ENCODE results near the gene WDPCP. TPM values are rescaled to one million over a fixed set of nuclear protein-coding genes. Genes with fewer than 3 reads are reported as not detected.
"Not testable (repeated sequence)": the region's sequence is repeated elsewhere in the genome, so short reads cannot be mapped to it uniquely, and the experiment has no call there.

WDPCP gene
- total RNA-seq, 1 donor from 2014 or later, result 14.1 TPM

GRCh38 chr2:63092857-63093256 is 495.4 kb downstream of the WDPCP start:
- Mint-ChIP-seq H3K36me3 (ENCODE audit: insufficient read depth) (no peaks in the 10 kb centered on the region), H3K4me3 (ENCODE audit: low read depth) (no peak overlapping the region), H3K27me3 (no peaks in the 10 kb centered on the region), H3K27ac (no peak overlapping the region), H3K4me1 (ENCODE audit: low read depth) (no peaks in the 10 kb centered on the region), H3K9me3 (ENCODE audit: low read depth) (no peaks in the 10 kb centered on the region)
- TF ChIP-seq CTCF (IDR thresholded peaks at IDR 0.05; ENCODE audit: unreplicated experiment), result no peak
- no peak for DNase-seq (ENCODE audit: low spot score, unreplicated experiment)

GRCh38 chr2:63092401-63092800 is 495.9 kb downstream of the WDPCP start:
- H3K36me3 Mint-ChIP-seq (ENCODE audit: insufficient read depth), result no peaks in the 10 kb centered on the region
- H3K4me3 Mint-ChIP-seq (ENCODE audit: low read depth), result no peak overlapping the region
- H3K4me1 Mint-ChIP-seq (ENCODE audit: low read depth), result no peaks in the 10 kb centered on the region
- no peak for DNase-seq (ENCODE audit: low spot score, unreplicated experiment)
- TF ChIP-seq CTCF (IDR thresholded peaks at IDR 0.05; ENCODE audit: unreplicated experiment), result no peak
- H3K27ac Mint-ChIP-seq, result no peak overlapping the region
- no peaks in the 10 kb centered on the region for H3K27me3 Mint-ChIP-seq
- H3K9me3 Mint-ChIP-seq (ENCODE audit: low read depth), result no peaks in the 10 kb centered on the region

- H3K36me3 Mint-ChIP-seq (ENCODE audit: insufficient read depth), result no peaks in the 10 kb centered on the region
- no peak for DNase-seq (ENCODE audit: low spot score, unreplicated experiment)
- H3K4me3 Mint-ChIP-seq (ENCODE audit: low read depth), result no peak overlapping the region
- peaks cover 5% of the 10 kb centered on the region for H3K9me3 Mint-ChIP-seq (ENCODE audit: low read depth)
- no peak overlapping the region for H3K27ac Mint-ChIP-seq
- peaks cover 2% of the 10 kb centered on the region for H3K4me1 Mint-ChIP-seq (ENCODE audit: low read depth)
- no peaks in the 10 kb centered on the region for H3K27me3 Mint-ChIP-seq
- TF ChIP-seq CTCF (IDR thresholded peaks at IDR 0.05; ENCODE audit: unreplicated experiment), result no peak
Observed at GRCh38 chr2:63086687-63087086, 501.6 kb downstream of the WDPCP start.

- Mint-ChIP-seq H3K27ac (no peak overlapping the region), H3K9me3 (ENCODE audit: low read depth) (peaks cover 5% of the 10 kb centered on the region), H3K36me3 (ENCODE audit: insufficient read depth) (no peaks in the 10 kb centered on the region), H3K4me3 (ENCODE audit: low read depth) (no peak overlapping the region), H3K4me1 (ENCODE audit: low read depth) (peaks cover 2% of the 10 kb centered on the region), H3K27me3 (no peaks in the 10 kb centered on the region)
- DNase-seq (ENCODE audit: low spot score, unreplicated experiment), result no peak
- no peak for TF ChIP-seq CTCF (IDR thresholded peaks at IDR 0.05; ENCODE audit: unreplicated experiment)
Observed at GRCh38 chr2:63081404-63081803, 506.9 kb downstream of the WDPCP start.

GRCh38 chr2:63078852-63079606 is 509.2 kb downstream of the WDPCP start:
- no peaks in the 10 kb centered on the region for H3K9me3 Mint-ChIP-seq (ENCODE audit: low read depth)
- no peaks in the 10 kb centered on the region for H3K27me3 Mint-ChIP-seq
- H3K4me3 Mint-ChIP-seq (ENCODE audit: low read depth), result no peak overlapping the region
- H3K36me3 Mint-ChIP-seq (ENCODE audit: insufficient read depth), result no peaks in the 10 kb centered on the region
- DNase-seq (ENCODE audit: low spot score, unreplicated experiment), result no peak
- no peak overlapping the region for H3K27ac Mint-ChIP-seq
- H3K4me1 Mint-ChIP-seq (ENCODE audit: low read depth), result no peaks in the 10 kb centered on the region
- peak; percentile 28 for TF ChIP-seq CTCF (IDR thresholded peaks at IDR 0.05; ENCODE audit: unreplicated experiment)

- not testable (repeated sequence) for H3K27me3 Mint-ChIP-seq; H3K4me1 Mint-ChIP-seq (ENCODE audit: low read depth); H3K4me3 Mint-ChIP-seq (ENCODE audit: low read depth); H3K36me3 Mint-ChIP-seq (ENCODE audit: insufficient read depth); DNase-seq (ENCODE audit: low spot score, unreplicated experiment); H3K9me3 Mint-ChIP-seq (ENCODE audit: low read depth); H3K27ac Mint-ChIP-seq
Observed at GRCh38 chr2:63074399-63074798, 513.9 kb downstream of the WDPCP start.
